Activated CD4-positive, alpha-beta memory T cell treated with anti-CD3 and anti-CD28 coated beads for 36 hours (primary cell): ENCODE measurements around the gene PRKAB2. TPM values are rescaled to one million over a fixed set of nuclear protein-coding genes. Genes with fewer than 3 reads are reported as not detected.
"Not testable (repeated sequence)": the region's sequence is repeated elsewhere in the genome, so short reads cannot be mapped to it uniquely, and the experiment has no call there.

Experiments used
- CTCF ChIA-PET: fragments of 350-600 bp; sonication (Branson Sonifier 250); formaldehyde crosslinking; loops from one replicate; lab custom pipeline; 2021; ENCODE audit warnings: antibody characterized with exemption, inconsistent platforms; lab: Charles Lee
- POLR2A ChIA-PET: fragments of 350-600 bp; sonication (Branson Sonifier 250); formaldehyde crosslinking; loops from one replicate; lab custom pipeline; 2021; ENCODE audit warnings: antibody characterized with exemption; lab: Charles Lee
- DNase-seq: peaks from one replicate; pipeline ENCODE4 v3.0.0-alpha.2; 2020
- H3K27ac Mint-ChIP-seq: one replicate; pipeline ENCODE4 v1.8.0; 2021; ENCODE audit warnings: mixed read lengths
- H3K27me3 Mint-ChIP-seq: one replicate; pipeline ENCODE4 v1.8.0; 2021; ENCODE audit warnings: mixed read lengths
- H3K36me3 Mint-ChIP-seq: one replicate; pipeline ENCODE4 v1.8.0; 2021; ENCODE audit warnings: mixed read lengths
- H3K4me1 Mint-ChIP-seq: one replicate; pipeline ENCODE4 v1.8.0; 2021; ENCODE audit warnings: low read depth, mixed read lengths
- H3K4me3 Mint-ChIP-seq: one replicate; pipeline ENCODE4 v1.8.0; 2021; ENCODE audit warnings: mild to moderate bottlenecking, mixed read lengths
- H3K9me3 Mint-ChIP-seq: one replicate; pipeline ENCODE4 v1.8.0; 2021; ENCODE audit warnings: mixed read lengths
- intact Hi-C: fragments of 100-400 bp; cut with micrococcal nuclease; formaldehyde crosslinking; loops from one replicate; pipeline ENCODE4 v1.15.1; 2023
- total RNA-seq, 2 experiments: library from RNA; stranded (reverse); gene quantifications; one replicate each; pipeline ENCODE4 v1.2.3, GENCODE V29; 2021

PRKAB2 gene
- total RNA-seq, 2 experiments from 2014 or later = 7.0 to 7.4 TPM

DNA sequence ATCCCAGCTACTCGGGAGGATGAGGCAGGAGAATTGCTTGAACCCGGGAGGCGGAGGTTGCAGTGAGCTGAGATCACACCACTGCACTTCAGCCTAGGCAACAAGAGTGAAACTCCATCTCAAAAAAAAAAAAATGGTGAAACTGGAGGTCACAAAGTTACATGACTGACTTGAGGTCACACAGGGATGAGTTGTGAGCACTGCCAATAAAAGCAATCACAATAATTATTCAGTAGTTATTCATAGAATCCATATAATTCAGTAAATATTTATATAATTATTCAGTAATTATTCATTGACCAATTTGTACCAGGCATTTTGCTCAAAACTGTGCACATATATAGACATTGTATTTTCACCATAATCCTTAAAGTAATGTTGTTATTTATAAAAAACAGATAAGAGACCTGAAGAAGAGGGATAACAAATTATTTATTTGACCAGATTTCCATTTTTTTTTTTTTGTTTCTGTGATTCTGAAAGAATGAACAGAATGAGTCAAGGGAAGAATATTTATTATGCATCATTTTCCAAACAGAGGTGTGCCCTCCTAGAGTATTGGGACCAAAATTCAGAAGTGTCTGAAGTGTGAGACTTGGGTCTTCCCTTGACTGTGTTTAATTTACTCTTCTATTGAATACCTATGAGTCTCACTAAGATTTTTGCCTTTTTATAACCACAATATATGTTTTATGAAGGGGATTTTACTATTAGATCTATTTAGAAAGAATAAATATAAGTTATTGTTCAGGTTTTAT lies 43.0 kb downstream of the PRKAB2 start:
- ChIA-PET POLR2A (no interaction called here), CTCF (no interaction called here)
- no peak for DNase-seq
- Mint-ChIP-seq H3K27me3 (peaks cover 12% of the 10 kb centered on the region), H3K4me1 (no peaks in the 10 kb centered on the region), H3K9me3 (no peaks in the 10 kb centered on the region), H3K27ac (no peak overlapping the region), H3K36me3 (no peaks in the 10 kb centered on the region), H3K4me3 (no peak overlapping the region)
- intact Hi-C loops = no loop called here

DNA sequence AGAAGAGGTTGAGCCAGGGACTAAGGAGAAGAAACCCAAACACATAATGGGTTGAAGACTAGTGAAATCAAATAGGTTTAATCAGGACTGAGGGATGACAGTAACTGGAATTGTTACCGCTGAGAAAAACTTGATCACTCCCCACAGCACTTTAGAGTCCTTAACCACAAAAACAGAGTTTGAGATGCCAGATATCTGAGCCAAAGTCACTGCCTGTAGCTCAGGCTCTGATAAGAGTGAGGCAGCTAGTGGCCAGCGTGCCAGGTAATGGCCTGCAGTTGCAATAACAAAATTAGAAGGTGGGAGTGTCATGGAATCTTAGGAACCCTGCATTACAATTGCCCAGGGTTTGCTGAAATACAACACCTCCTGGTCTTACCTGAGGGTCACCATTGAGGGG lies 48.0 kb downstream of the PRKAB2 start:
- DNase-seq = no peak
- H3K9me3 Mint-ChIP-seq = no peaks in the 10 kb centered on the region
- ChIA-PET POLR2A (no interaction called here), CTCF (no interaction called here)
- peaks cover 6% of the 10 kb centered on the region for H3K27me3 Mint-ChIP-seq
- H3K27ac Mint-ChIP-seq = no peak overlapping the region
- H3K4me1 Mint-ChIP-seq = no peaks in the 10 kb centered on the region
- no peaks in the 10 kb centered on the region for H3K36me3 Mint-ChIP-seq
- intact Hi-C loops = no loop called here
- no peak overlapping the region for H3K4me3 Mint-ChIP-seq

DNA sequence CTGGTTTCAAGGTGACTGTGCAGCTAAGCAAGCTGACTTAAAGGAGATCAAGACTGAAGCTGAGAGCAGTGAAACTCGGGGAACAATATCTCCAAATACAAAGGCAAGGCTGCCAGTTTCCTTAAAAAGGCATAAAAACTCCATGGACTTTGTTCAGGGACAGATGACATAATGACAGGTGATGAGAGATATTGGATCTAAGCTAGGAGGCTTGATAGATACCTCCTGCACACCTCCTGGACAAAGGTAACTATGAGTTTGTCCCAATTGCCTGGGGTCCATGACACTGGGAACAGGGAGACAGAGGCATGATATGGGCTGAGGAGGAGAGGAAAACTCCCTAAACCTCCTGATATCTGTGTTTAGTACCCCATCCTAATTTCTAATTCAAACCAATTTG lies 55.2 kb downstream of the PRKAB2 start:
- intact Hi-C loops = no loop called here
- no peak overlapping the region for H3K27ac Mint-ChIP-seq
- POLR2A ChIA-PET = no interaction called here
- CTCF ChIA-PET = no interaction called here
- no peaks in the 10 kb centered on the region for H3K27me3 Mint-ChIP-seq
- DNase-seq = no peak
- no peaks in the 10 kb centered on the region for H3K36me3 Mint-ChIP-seq
- H3K4me3 Mint-ChIP-seq = no peak overlapping the region
- no peaks in the 10 kb centered on the region for H3K4me1 Mint-ChIP-seq
- H3K9me3 Mint-ChIP-seq = no peaks in the 10 kb centered on the region

DNA sequence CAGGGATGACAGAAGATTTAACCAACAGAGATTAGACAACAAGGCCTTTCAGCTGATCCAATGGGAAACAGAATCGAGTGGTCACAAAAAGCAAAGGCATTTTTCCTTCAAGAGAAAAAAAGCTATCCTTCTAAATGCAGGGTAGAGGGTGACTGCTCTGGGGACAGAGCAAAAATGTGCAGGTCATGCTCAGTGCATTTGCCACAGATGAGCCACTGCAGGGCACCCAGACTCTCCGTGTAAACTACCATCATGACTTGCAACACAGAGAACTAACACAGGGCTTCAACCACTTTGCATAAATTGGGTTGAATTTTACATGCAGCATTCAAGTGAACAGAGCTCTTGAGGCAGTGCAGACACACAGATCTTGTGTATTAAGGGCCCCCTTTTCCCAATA lies 56.8 kb downstream of the PRKAB2 start:
- CTCF ChIA-PET = no interaction called here

DNA sequence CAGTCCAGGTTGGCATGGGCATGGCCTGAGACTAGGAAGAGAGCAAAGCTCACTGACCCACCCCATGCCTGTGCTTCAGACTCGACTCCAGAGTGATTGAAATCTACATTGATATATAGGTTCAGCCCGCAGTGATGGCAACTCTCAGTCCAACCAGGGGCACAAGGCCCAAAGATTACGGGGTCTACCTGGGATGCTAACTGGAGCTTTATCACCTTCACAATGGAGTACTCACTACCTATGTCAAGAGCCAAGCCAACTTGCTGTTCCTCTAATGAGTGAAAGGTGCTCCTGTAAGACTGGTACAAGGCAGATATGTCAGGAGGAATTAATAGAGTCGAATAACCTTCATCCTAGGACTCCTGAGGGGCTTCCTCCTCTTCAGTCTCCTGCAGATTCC lies 57.2 kb downstream of the PRKAB2 start:
- H3K4me3 Mint-ChIP-seq, H3K27me3 Mint-ChIP-seq, intact Hi-C loops, CTCF ChIA-PET, H3K27ac Mint-ChIP-seq, H3K4me1 Mint-ChIP-seq, H3K9me3 Mint-ChIP-seq, POLR2A ChIA-PET, DNase-seq, H3K36me3 Mint-ChIP-seq: not testable (repeated sequence)

More for the DNA sequence above, 56.8 kb downstream of the PRKAB2 start:
- POLR2A ChIA-PET = no interaction called here
- Mint-ChIP-seq H3K9me3 (no peaks in the 10 kb centered on the region), H3K27ac (no peak overlapping the region), H3K36me3 (no peaks in the 10 kb centered on the region), H3K27me3 (no peaks in the 10 kb centered on the region), H3K4me3 (no peak overlapping the region), H3K4me1 (no peaks in the 10 kb centered on the region)
- no peak for DNase-seq
- intact Hi-C loops = no loop called here

DNA sequence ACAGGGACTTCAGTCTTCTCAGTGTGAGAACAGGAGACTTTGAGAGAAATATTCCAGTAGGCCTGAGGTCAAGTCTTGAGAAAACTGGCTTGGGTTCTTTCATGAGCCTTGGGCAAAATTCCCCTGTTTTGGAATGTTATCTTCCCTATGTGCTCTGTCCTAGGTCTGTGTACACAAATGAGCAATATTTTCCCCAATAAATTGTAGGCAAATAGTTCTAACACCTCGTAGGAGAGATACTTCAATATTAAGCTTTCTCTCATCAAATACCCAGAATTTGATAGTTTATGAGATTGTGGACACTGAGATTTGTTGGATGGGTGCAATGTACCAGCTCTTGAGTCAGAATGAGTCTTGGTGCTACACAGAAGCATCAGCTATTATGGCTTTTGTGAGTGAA lies 57.9 kb downstream of the PRKAB2 start:
- POLR2A ChIA-PET, H3K27ac Mint-ChIP-seq, H3K4me1 Mint-ChIP-seq, H3K36me3 Mint-ChIP-seq, H3K27me3 Mint-ChIP-seq, intact Hi-C loops, DNase-seq, CTCF ChIA-PET, H3K4me3 Mint-ChIP-seq, H3K9me3 Mint-ChIP-seq: not testable (repeated sequence)

DNA sequence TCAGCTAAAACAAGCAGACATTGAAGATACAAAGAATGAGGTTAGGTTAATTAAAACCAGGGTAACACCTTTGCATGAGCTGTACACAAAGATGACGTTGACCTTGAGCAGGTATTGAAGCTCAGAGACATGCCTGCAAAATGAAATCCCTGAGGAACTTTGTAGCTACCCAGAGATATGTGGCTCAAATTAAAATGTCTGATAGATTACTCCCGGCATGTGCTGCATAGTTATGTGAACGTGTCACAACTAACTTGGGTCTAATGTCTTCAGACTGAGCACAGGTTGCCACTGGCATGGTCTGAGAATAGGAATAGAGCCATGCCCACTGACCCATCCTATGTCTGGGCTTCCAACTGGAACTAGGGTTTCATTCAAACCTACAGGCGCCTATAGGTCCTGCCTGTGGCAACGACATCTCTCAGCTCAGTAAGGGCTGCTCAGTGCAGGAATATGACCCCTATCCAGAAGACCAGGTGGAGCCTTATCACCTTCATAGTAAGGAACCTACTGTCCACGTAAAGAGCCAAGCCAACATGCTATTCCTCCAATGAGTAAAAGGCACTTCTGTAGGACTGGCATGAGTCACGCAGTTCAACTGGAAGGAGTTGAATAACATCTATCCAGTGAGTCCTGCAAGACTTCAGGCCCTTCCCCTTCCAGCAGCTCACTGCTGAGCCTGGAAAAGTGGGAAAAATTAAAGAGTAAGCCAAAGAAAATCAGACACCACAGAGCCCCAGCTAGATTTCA lies 60.7 kb downstream of the PRKAB2 start:
- DNase-seq = no peak
- ChIA-PET CTCF (no interaction called here), POLR2A (no interaction called here)
- H3K36me3 Mint-ChIP-seq = no peaks in the 10 kb centered on the region
- H3K4me3 Mint-ChIP-seq = no peak overlapping the region
- H3K27ac Mint-ChIP-seq = no peak overlapping the region
- H3K27me3 Mint-ChIP-seq = peaks cover 6% of the 10 kb centered on the region
- intact Hi-C loops = no loop called here
- H3K4me1 Mint-ChIP-seq = no peaks in the 10 kb centered on the region
- no peaks in the 10 kb centered on the region for H3K9me3 Mint-ChIP-seq

DNA sequence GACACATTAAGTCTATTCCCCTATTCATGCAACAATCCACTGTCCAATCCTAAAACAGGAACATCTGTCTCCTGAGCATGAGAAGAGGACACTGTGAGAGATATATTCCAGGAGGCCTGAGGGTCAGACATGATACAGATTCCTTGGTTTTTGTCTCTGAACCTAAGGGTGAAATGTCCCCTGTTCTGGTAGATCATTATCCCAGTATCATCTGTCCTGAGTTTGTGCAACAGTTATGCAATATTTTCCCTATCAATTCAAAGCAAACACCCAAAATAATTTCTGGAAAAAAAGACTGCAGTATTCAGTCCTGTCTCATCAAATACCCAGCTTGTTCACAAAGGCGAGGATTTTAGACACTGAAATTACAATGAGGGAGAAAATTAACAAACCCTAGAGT lies 61.4 kb downstream of the PRKAB2 start:
- ChIA-PET CTCF (no interaction called here), POLR2A (no interaction called here)
- no peaks in the 10 kb centered on the region for H3K9me3 Mint-ChIP-seq
- no peaks in the 10 kb centered on the region for H3K36me3 Mint-ChIP-seq
- H3K4me3 Mint-ChIP-seq = no peak overlapping the region
- H3K4me1 Mint-ChIP-seq = no peaks in the 10 kb centered on the region
- intact Hi-C loops = no loop called here
- H3K27ac Mint-ChIP-seq = no peak overlapping the region
- H3K27me3 Mint-ChIP-seq = peaks cover 6% of the 10 kb centered on the region
- DNase-seq = no peak

DNA sequence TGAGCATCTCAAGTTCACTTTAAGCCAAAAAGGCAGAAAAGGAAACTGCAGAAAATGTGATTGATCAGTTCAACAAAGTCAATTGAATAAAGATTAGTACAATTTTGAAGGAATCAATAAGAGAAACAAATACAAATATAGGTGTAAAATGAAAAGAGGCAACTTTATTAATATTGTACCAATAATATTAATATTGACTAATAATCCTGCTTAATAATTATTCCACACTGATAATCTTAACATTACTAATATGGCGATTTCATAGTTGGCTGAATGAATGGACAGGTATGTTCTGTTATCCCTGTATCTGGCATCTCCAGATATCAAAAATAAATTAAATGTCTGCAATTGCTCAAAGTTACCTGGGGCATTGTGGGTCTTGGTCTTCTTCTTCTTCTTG lies 61.8 kb downstream of the PRKAB2 start:
- H3K27me3 Mint-ChIP-seq = peaks cover 9% of the 10 kb centered on the region
- DNase-seq = no peak
- no peak overlapping the region for H3K27ac Mint-ChIP-seq
- POLR2A ChIA-PET = no interaction called here
- H3K36me3 Mint-ChIP-seq = no peaks in the 10 kb centered on the region
- intact Hi-C loops = no loop called here
- no peaks in the 10 kb centered on the region for H3K4me1 Mint-ChIP-seq
- H3K9me3 Mint-ChIP-seq = no peaks in the 10 kb centered on the region
- no peak overlapping the region for H3K4me3 Mint-ChIP-seq
- CTCF ChIA-PET = no interaction called here

DNA sequence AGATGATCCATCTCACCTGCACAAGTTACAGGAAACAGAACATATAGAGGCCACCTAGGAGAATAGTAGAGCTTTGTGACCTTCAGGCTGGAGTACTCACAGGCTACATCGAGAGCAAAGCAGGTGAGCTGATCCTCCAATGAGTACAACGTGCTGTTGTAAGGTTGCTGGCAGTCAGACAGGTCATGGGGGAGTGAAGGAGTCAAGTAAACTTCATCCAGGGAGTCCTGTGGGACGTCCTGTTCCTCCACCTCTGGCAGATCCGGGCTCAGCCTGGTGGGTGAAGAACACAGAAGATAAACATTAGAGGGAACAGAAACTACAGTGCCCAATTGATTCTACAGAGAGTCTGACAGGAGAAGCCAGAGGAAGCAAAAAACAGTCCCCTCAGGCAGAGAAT lies 62.5 kb downstream of the PRKAB2 start:
- Mint-ChIP-seq H3K36me3 (no peaks in the 10 kb centered on the region), H3K9me3 (no peaks in the 10 kb centered on the region), H3K4me3 (no peak overlapping the region), H3K27ac (no peak overlapping the region), H3K4me1 (no peaks in the 10 kb centered on the region), H3K27me3 (peaks cover 9% of the 10 kb centered on the region)
- intact Hi-C loops = no loop called here
- no peak for DNase-seq
- POLR2A ChIA-PET = no interaction called here
- CTCF ChIA-PET = no interaction called here

DNA sequence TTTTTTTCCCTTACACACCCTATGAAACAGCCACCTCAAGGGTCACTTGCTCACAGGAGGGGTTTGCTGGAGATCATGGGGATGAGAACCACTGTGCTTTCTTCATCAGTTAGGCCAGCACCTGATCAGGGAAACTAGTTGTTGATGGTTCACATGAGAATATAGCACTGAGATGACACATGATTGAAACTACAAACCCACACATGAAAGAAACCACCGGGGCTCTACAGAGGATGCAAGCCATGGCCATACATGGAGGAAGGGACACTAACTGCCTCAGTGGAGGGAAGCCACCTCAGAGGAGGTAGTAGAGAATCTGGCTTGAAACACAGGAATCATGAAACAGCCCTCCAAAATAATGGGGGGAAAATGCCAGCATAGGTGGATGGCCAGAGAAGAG lies 63.2 kb downstream of the PRKAB2 start:
- ChIA-PET POLR2A (no interaction called here), CTCF (no interaction called here)
- H3K9me3 Mint-ChIP-seq = no peaks in the 10 kb centered on the region
- H3K36me3 Mint-ChIP-seq = no peaks in the 10 kb centered on the region
- intact Hi-C loops = no loop called here
- no peak for DNase-seq
- H3K4me1 Mint-ChIP-seq = no peaks in the 10 kb centered on the region
- H3K4me3 Mint-ChIP-seq = no peak overlapping the region
- peaks cover 9% of the 10 kb centered on the region for H3K27me3 Mint-ChIP-seq
- H3K27ac Mint-ChIP-seq = no peak overlapping the region

DNA sequence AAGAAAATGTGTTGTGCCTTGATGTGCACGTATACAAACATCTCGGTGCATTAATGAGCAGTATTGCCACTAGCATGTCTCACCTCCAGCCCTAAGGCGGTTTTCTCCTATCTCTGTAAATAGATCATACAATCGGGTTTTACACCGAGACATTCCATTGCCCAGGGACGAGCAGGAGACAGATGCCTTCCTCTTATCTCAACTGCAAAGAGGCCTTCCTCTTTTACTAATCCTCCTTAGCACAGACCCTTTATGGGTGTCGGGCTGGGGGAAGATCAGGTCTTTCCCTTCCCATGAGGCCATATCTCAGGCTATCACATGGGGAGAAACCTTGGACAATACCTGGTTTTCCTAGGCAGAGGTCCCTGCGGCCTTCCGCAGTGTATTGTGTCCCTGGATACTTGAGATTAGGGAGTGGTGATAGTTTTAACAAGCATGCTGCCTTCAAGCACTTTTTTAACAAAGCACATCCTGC lies 65.8 kb downstream of the PRKAB2 start:
- H3K27me3 Mint-ChIP-seq = peaks cover 11% of the 10 kb centered on the region
- H3K27ac Mint-ChIP-seq, intact Hi-C loops, POLR2A ChIA-PET, H3K4me1 Mint-ChIP-seq, H3K36me3 Mint-ChIP-seq, H3K4me3 Mint-ChIP-seq, DNase-seq, CTCF ChIA-PET, H3K9me3 Mint-ChIP-seq: not testable (repeated sequence)

DNA sequence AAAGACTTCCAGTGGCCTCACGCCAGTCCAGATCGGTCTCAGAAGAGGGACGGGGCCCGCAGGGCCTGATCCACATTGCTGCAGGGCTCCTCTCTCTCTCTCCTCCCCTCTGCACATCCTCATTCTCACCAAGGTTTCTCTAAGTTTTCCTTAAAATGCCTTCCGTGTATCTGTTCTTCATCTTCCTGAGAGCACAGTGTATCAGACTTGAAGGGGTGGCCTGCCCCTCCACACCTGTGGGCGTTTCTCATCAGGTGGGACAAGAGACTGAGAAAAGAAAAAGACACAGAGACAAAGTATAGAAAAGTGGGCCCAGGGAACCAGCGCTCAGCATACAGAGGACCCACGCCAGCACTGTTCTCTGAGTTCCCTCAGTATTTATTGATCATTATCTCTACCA lies 66.4 kb downstream of the PRKAB2 start:
- ChIA-PET CTCF (no interaction called here), POLR2A (no interaction called here)
- no peaks in the 10 kb centered on the region for H3K4me1 Mint-ChIP-seq
- H3K36me3 Mint-ChIP-seq = no peaks in the 10 kb centered on the region
- DNase-seq = no peak
- peaks cover 11% of the 10 kb centered on the region for H3K27me3 Mint-ChIP-seq
- intact Hi-C loops = no loop called here
- H3K9me3 Mint-ChIP-seq = no peaks in the 10 kb centered on the region
- H3K4me3 Mint-ChIP-seq = no peak overlapping the region
- H3K27ac Mint-ChIP-seq = no peak overlapping the region
